ENCODE results near the gene HNRNPA3. TPM values are rescaled to one million over a fixed set of nuclear protein-coding genes. Genes with fewer than 3 reads are reported as not detected.

HNRNPA3 gene
- total RNA-seq, 1 experiment from 2014 or later: 406 TPM

DNA sequence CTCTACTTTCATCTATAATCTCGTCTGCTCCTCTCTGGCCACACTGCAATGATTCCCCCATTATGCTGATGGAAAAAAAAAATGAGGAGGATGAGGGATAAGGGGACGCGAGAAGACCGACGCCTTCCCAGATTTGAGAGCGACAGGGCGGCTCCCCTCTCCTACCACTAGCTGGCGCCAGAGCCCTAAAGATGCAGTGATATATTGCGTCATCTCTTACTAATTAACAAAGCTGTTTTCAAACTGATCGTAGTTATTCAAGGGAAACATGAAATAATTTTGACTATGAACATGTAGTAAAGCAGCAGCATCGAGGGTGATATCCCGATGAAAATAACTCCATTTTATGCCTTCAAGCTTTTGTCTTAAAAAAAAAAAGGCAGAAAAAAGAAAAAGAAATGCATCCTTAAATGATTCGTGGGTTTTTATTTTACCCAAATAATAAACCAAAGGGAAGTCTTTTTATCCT is 48.0 kb upstream of the HNRNPA3 start:
- peak; percentile 83 for ATAC-seq
- TF ChIP-seq, protein P1, sequence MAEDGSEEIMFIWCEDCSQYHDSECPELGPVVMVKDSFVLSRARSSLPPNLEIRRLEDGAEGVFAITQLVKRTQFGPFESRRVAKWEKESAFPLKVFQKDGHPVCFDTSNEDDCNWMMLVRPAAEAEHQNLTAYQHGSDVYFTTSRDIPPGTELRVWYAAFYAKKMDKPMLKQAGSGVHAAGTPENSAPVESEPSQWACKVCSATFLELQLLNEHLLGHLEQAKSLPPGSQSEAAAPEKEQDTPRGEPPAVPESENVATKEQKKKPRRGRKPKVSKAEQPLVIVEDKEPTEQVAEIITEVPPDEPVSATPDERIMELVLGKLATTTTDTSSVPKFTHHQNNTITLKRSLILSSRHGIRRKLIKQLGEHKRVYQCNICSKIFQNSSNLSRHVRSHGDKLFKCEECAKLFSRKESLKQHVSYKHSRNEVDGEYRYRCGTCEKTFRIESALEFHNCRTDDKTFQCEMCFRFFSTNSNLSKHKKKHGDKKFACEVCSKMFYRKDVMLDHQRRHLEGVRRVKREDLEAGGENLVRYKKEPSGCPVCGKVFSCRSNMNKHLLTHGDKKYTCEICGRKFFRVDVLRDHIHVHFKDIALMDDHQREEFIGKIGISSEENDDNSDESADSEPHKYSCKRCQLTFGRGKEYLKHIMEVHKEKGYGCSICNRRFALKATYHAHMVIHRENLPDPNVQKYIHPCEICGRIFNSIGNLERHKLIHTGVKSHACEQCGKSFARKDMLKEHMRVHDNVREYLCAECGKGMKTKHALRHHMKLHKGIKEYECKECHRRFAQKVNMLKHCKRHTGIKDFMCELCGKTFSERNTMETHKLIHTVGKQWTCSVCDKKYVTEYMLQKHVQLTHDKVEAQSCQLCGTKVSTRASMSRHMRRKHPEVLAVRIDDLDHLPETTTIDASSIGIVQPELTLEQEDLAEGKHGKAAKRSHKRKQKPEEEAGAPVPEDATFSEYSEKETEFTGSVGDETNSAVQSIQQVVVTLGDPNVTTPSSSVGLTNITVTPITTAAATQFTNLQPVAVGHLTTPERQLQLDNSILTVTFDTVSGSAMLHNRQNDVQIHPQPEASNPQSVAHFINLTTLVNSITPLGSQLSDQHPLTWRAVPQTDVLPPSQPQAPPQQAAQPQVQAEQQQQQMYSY (CRISPR knock-in tag; IDR thresholded peaks at IDR 0.05): no peak
- TF ChIP-seq GRHL2 (CRISPR knock-in tag; IDR thresholded peaks at IDR 0.05; ENCODE audit: insufficient replicate concordance, severe bottlenecking) (no peak), NR2C2 (CRISPR knock-in tag; IDR thresholded peaks at IDR 0.05) (no peak), HMGA2 (CRISPR knock-in tag; IDR thresholded peaks at IDR 0.05) (peak; percentile 8; the same call in 1 of the 2 replicates), ELF4 (CRISPR knock-in tag; IDR thresholded peaks at IDR 0.05; ENCODE audit: low read depth) (no peak), TCF7 (CRISPR knock-in tag; IDR thresholded peaks at IDR 0.05; ENCODE audit: low read depth) (no peak), CBFB (CRISPR knock-in tag; IDR thresholded peaks at IDR 0.05; ENCODE audit: low read depth) (no peak), NR1H2 (CRISPR knock-in tag; IDR thresholded peaks at IDR 0.05) (no peak), CREB1 (CRISPR knock-in tag; IDR thresholded peaks at IDR 0.05) (no peak), SP1 (CRISPR knock-in tag; conservative IDR thresholded peaks at IDR 0.05) (no peak), ZNF232 (CRISPR knock-in tag; IDR thresholded peaks at IDR 0.05) (no peak), NR3C1 (CRISPR knock-in tag; conservative IDR thresholded peaks at IDR 0.05; ENCODE audit: low read depth) (no peak), GABPB1 (CRISPR knock-in tag; IDR thresholded peaks at IDR 0.05) (peak; percentile 99), NFYB (CRISPR knock-in tag; conservative IDR thresholded peaks at IDR 0.05; ENCODE audit: low read depth) (no peak)
- TF ChIP-seq, protein P2, sequence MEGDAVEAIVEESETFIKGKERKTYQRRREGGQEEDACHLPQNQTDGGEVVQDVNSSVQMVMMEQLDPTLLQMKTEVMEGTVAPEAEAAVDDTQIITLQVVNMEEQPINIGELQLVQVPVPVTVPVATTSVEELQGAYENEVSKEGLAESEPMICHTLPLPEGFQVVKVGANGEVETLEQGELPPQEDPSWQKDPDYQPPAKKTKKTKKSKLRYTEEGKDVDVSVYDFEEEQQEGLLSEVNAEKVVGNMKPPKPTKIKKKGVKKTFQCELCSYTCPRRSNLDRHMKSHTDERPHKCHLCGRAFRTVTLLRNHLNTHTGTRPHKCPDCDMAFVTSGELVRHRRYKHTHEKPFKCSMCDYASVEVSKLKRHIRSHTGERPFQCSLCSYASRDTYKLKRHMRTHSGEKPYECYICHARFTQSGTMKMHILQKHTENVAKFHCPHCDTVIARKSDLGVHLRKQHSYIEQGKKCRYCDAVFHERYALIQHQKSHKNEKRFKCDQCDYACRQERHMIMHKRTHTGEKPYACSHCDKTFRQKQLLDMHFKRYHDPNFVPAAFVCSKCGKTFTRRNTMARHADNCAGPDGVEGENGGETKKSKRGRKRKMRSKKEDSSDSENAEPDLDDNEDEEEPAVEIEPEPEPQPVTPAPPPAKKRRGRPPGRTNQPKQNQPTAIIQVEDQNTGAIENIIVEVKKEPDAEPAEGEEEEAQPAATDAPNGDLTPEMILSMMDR (IDR thresholded peaks at IDR 0.05): peak; percentile 92
- TF ChIP-seq, protein P3, sequence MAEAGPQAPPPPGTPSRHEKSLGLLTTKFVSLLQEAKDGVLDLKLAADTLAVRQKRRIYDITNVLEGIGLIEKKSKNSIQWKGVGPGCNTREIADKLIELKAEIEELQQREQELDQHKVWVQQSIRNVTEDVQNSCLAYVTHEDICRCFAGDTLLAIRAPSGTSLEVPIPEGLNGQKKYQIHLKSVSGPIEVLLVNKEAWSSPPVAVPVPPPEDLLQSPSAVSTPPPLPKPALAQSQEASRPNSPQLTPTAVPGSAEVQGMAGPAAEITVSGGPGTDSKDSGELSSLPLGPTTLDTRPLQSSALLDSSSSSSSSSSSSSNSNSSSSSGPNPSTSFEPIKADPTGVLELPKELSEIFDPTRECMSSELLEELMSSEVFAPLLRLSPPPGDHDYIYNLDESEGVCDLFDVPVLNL (CRISPR knock-in tag; IDR thresholded peaks at IDR 0.05; ENCODE audit: borderline replicate concordance, low read depth): no peak
- TF ChIP-seq, protein P4, sequence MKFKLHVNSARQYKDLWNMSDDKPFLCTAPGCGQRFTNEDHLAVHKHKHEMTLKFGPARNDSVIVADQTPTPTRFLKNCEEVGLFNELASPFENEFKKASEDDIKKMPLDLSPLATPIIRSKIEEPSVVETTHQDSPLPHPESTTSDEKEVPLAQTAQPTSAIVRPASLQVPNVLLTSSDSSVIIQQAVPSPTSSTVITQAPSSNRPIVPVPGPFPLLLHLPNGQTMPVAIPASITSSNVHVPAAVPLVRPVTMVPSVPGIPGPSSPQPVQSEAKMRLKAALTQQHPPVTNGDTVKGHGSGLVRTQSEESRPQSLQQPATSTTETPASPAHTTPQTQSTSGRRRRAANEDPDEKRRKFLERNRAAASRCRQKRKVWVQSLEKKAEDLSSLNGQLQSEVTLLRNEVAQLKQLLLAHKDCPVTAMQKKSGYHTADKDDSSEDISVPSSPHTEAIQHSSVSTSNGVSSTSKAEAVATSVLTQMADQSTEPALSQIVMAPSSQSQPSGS (CRISPR knock-in tag; IDR thresholded peaks at IDR 0.05; ENCODE audit: borderline replicate concordance, low read depth): no peak
- TF ChIP-seq, protein P5, sequence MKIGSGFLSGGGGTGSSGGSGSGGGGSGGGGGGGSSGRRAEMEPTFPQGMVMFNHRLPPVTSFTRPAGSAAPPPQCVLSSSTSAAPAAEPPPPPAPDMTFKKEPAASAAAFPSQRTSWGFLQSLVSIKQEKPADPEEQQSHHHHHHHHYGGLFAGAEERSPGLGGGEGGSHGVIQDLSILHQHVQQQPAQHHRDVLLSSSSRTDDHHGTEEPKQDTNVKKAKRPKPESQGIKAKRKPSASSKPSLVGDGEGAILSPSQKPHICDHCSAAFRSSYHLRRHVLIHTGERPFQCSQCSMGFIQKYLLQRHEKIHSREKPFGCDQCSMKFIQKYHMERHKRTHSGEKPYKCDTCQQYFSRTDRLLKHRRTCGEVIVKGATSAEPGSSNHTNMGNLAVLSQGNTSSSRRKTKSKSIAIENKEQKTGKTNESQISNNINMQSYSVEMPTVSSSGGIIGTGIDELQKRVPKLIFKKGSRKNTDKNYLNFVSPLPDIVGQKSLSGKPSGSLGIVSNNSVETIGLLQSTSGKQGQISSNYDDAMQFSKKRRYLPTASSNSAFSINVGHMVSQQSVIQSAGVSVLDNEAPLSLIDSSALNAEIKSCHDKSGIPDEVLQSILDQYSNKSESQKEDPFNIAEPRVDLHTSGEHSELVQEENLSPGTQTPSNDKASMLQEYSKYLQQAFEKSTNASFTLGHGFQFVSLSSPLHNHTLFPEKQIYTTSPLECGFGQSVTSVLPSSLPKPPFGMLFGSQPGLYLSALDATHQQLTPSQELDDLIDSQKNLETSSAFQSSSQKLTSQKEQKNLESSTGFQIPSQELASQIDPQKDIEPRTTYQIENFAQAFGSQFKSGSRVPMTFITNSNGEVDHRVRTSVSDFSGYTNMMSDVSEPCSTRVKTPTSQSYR (CRISPR knock-in tag; IDR thresholded peaks at IDR 0.05): no peak
- TF ChIP-seq, protein P6, sequence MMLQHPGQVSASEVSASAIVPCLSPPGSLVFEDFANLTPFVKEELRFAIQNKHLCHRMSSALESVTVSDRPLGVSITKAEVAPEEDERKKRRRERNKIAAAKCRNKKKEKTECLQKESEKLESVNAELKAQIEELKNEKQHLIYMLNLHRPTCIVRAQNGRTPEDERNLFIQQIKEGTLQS (CRISPR knock-in tag; conservative IDR thresholded peaks at IDR 0.05): peak; percentile 98
- TF ChIP-seq, protein P7, sequence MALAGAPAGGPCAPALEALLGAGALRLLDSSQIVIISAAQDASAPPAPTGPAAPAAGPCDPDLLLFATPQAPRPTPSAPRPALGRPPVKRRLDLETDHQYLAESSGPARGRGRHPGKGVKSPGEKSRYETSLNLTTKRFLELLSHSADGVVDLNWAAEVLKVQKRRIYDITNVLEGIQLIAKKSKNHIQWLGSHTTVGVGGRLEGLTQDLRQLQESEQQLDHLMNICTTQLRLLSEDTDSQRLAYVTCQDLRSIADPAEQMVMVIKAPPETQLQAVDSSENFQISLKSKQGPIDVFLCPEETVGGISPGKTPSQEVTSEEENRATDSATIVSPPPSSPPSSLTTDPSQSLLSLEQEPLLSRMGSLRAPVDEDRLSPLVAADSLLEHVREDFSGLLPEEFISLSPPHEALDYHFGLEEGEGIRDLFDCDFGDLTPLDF (CRISPR knock-in tag; IDR thresholded peaks at IDR 0.05): no peak
- TF ChIP-seq, protein P8, sequence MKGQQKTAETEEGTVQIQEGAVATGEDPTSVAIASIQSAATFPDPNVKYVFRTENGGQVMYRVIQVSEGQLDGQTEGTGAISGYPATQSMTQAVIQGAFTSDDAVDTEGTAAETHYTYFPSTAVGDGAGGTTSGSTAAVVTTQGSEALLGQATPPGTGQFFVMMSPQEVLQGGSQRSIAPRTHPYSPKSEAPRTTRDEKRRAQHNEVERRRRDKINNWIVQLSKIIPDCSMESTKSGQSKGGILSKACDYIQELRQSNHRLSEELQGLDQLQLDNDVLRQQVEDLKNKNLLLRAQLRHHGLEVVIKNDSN (CRISPR knock-in tag; IDR thresholded peaks at IDR 0.05): no peak
- no peaks in the 10 kb centered on the region for H3K9me3 Mint-ChIP-seq
- POLR2A ChIA-PET: interaction anchor here (0.7 to 2.5 kb wide), 7 partner anchors 12 to 436 kb away, joined by 3 to 14 read pairs (median 5); partner anchors contain the start of genes HNRNPA3 and NFE2L2
- no peaks in the 10 kb centered on the region for H3K36me3 Mint-ChIP-seq
- H3K27me3 Mint-ChIP-seq (ENCODE audit: low read depth): no peaks in the 10 kb centered on the region
- H3K4me1 Mint-ChIP-seq: peaks cover 19% of the 10 kb centered on the region
- CTCF ChIA-PET: interaction anchor here (0.5 to 3.6 kb wide), 60 partner anchors 9 to 673 kb away, joined by 3 to 67 read pairs (median 5); partner anchors contain the start of genes HNRNPA3 and NFE2L2
- no peak overlapping the region for H3K27ac Mint-ChIP-seq
- DNase-seq (ENCODE audit: low spot score): peak; percentile 85
- no peak overlapping the region for H3K4me3 Mint-ChIP-seq

Data from WTC11 (cell line).